Activated CD4-positive, alpha-beta T cell treated with anti-CD3 and anti-CD28 coated beads for 48 hours (primary cell): ENCODE data around the gene ARMC6.
"Not testable (repeated sequence)": the region's sequence is repeated elsewhere in the genome, so short reads cannot be mapped to it uniquely, and the experiment has no call there.

ENCODE experiments used
- DNase-seq: peaks from one replicate; pipeline ENCODE4 v3.0.0-alpha.2; 2020

The ARMC6 gene

DNA sequence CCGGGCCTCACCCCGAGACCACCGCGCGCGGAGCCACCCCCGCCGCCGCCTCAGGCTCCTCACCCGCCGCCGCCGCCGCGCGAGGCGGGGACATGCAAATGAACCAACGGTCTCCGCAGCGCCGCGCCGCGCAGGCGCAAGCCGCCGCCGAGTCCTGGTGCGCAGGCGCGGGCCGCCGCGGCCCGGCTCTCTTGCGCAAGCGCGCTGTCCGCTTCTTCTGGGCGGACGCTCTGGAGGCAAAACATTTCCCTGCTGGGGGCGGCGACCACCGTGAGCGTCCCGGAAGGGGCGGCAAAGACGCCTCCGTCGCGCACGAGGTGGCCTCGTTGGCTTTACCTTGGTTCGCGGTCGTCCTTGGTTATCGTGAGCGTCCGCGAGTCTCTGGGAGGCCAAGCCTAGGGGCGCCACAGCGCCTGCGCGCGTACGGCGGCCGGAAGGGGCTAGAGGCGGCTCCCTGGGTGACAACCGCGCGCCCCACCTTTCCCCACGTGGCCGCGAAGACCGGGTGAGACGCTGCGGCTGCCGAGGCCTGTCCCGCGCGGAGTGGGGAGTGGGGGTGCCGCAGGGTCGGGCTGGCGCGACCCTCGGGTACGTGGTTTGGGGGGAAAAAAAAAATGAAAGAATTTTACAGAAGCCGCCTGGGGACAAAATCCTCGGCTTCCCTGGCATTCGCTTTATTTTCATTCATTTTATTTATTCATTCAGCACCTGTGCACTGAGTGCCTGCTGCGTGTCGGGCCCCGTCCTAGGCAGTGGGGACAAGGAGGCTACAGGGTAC, at the start of gene ARMC6, which contains the start of gene SUGP2:
TSS of gene ARMC6 (plus strand) at position 178 of the 778 bp plus-strand sequence. CDS start 607 bp downstream, outside the sequence.
TSS of gene SUGP2 (minus strand) at position 92 of the 778 bp plus-strand sequence. CDS start 2,446 bp downstream, outside the sequence.
- peak; percentile 90 for DNase-seq

DNA sequence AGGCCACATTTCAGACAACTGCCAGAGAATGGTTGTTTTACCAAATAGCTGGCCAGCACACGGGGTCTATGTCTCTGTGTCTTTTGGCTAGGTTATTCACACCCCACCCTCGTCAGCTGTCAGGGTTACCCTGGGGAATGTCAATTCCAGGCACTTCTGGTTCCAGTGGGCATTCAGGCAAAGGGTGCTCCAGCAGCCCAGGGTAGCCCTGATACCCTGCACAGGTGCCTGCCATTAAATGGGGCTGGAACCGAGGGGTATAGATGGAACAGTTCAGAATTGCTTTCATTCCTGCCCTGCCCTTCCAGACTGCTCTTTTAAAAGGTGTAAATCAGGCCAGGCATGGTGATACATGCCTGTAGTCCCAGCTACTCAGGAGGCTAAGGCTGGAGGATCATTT, 49.2 kb upstream of the ARMC6 start:
- DNase-seq = no peak

DNA sequence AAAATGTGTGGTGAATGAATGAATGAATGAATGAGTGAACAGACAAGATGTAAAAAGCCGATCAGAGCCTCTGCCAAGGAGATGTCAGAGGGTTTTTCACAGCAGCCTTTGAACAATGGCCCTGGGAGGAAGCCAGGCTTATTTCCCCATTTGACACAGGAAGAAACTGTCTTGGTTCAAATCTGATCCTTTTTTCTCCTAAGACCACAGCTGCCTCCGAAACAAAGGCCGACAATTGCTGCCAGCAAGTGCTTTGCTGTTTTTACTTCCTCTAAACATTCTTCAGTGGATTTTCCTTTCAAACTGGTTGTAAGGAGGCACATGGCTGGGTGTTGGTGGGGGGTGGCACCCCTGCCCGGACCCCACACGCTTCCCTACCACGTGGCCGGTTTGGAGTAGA, 48.1 kb upstream of the ARMC6 start:
- no peak for DNase-seq

DNA sequence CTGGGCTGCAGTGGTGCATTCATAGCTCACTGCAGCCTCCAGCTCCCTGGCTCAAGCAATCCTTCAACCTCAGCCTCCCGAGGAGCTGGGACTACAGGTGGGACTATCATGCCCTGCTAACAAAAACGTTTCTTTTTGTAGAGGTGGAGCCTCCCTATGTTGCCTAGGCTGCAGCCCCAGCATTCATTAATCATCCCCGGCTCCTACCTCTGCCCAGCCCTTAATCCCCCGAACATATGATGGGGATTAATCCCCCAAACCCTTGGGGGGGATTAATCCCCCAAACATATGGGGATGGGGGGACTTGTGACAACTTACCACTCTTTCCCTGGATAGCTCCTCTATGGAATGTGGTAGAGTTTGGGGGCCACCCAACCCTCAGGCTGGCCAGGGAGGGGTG, 45.9 kb upstream of the ARMC6 start:
- no peak for DNase-seq

DNA sequence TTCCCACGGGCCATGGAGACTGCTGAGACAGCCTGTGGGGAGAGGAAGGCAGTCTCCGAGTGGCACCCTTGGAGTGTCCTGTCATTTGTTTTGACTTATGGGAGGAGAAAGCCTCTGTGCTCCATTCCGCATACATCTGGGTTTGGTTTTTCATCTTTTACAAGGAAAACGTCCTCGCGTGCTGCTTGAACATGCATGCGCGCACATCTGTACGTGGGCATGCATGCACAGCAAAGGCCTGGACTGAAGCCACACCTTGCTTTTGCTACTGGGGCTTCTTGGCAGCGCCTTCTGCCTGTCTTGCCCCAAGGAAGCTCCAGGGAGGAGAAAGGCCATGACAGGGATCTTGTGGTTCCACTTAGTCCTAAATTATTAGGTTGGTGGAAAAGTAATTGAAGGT, 44.1 kb upstream of the ARMC6 start:
- no peak for DNase-seq

DNA sequence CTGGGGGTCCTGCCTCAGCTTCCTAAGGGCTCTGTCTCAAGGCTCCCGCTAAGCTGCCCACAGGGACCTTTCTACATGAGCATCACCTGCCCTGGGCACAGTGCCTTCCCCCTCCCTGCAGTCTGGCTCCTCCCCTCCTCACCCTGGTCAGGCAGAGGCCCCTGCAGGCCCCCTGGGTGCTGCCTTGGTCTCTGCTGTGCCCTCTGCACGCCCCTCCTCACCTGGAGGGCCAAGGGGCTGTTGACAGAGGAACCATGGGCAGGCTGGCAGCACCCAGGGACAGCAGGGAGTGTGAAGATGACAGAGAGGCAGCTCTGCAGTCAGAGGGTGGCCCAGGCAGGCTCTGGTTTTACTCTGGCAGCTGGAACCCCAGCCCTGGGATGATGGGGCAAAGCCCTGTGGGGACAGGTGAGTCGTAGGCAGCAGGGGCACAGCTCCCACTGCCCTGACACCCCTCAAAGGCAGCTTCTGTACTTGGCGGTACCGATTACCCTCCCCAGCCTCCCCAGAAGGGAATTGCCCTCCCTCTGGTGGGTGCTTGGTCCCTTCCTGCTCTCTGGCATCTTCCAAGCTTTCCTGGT, 43.2 kb upstream of the ARMC6 start:
- DNase-seq = no peak

DNA sequence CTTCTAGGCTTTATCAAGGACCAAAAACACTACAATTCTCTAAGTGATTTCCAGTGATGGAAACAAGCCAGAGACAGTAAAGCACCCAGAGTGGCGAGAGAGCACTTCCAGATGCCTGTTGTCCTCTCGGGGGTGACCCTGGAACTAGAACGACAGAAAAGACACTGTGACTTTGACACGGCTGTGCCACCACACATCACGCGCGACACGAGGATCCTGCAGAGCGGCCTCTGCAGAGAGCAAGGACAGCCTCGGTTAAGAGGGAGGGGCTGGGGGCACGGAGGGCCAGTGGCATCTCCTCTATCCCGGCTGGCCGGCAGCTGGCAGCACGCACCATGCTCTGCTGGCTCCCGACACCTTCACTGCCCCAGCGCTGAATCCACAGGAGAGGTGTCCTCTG, 42.4 kb upstream of the ARMC6 start:
- DNase-seq = no peak

DNA sequence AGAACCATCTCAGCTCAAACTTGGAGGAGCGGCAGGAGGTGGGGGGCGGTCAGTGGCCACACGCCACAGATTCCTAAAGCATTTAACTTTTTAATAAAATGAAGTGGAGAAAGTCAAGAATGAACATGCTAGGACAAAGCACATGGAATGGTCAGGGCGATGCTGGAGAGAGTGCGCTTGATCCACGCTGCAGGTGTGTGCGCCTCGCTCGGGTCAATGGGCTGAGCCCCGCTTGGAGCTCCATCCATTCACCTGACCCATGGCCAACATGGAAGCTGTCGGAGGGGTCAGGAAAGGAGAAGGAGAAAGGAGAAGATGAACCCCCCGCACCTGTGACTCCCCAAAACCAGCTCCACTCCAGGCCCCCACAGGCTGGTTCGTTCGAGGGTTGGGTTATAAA, 41.9 kb upstream of the ARMC6 start:
- no peak for DNase-seq

DNA sequence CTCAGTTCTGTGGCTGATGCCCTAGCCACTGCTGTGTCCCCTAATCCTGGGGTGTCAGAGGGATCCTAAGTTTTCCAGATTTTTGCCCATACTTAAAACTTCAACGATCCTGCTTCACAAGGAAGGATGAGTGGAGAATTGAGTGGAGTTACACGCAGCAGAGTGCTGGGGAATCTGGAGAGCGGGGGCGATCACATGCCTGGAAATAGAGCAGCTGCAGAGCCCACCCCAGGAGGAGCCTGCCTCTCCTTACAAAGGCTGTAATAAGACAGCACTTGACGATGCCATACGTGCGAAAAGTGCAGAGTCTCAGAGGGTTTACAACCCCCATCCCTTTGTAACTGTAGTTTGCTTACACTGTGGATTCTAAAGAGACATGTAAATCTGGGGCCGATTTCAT, 40.7 kb upstream of the ARMC6 start:
- no peak for DNase-seq

DNA sequence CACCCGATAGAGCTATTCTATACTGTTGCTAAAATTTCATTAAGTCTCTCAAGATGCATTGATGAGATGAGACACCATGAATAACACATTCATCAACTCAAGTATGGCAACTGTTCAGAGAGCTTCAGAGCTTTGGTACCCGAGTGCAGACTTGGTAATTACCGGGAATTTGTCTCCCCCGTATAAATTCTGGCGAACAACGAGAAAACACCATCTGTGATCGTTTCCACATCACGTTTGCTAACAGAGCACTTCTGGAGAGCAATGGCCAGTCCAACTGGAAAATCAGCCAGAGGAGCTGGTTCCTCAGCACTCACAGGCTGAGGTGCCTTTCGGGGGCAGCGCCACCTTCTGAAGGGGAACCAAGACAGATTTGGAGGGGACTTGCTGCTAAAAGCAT, 40.3 kb upstream of the ARMC6 start:
- DNase-seq = no peak

DNA sequence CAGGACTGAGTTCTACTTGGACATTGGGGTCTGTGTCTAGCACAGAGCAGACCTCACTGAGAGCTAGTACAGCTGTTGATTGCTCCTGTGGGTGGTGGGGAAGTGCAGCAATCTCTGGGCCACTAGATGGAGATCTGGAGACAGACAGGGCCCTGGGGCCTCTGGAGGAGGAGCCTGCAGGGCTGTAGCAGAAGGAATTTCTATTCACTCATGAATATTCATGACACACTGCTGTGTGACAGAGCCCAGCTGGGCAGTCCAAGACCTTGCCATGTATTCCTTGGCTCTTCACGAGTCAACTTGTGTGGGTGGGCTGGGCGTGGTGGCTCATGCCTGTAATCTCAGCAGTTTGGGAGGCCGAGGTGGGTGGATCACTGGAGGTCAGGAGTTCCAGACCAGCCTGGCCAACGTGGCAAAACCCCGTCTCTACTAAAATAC, 37.6 kb upstream of the ARMC6 start:
- peak; percentile 51 for DNase-seq

DNA sequence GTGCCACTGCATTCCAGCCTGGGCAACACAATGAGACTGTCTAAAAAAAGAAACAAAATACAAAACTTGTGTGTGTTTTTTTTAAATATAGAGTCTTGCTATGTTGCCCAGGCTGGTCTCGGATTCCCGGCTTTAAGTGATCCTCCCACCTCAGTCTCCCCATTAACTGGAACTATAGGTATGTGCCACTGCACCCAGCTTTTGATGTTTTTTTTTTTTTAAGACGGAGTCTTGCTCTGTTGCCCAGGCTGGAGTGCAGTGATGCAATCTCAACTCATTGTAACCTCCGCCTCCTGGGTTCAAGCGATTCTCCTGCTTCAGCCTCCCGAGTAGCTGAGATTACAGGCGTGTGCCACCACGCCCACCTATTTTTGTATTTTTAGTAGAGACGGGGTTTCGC, 37.1 kb upstream of the ARMC6 start:
- DNase-seq = no peak

DNA sequence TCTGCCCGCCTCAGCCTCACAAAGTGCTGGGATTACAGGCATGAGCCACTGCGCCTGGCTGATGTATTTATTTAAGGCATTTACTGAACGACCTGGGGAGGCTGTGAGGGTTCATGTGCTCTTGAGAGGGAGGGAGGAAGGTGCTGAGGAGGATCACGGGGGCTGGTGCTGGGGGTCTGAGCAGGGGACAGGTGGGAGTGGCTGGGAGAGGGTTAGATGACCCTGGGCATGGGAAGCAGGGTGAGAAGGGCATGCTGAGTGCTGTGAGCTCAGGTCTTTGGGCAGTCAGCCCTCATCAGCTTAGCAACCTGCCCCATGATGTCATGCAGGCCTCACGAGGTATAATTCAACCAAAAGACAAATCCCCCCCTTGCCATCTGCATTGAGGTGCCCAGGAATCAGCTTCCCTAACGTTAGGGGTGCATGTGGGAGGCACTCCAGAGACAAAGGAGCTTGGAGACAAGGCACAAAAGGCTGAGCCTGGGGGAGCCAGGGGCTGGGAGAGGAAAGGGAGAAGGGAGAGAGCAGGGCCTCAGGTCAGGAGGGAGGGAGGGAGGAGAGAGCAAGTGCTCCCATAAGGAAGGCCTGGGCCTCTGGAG, 36.5 kb upstream of the ARMC6 start:
- no peak for DNase-seq

DNA sequence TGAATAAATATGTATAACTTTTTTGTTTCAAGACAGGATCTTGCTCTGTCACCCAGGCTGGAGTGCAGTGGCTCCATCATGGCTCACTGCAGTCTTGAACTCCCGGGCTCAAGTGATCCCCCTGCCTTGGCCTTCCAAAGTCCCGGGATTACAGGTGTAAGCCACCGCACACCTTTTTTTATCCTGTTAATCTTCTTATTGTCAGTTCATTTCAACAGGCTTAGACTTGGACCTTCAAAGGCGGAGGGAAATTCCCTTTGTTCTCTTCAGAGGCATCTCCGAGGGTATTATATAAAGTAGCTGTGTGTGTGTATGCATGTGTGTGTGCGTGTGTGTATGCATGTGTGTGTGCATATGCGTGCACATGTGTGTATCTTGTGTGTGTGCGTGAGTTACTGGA, 35.1 kb upstream of the ARMC6 start:
- no peak for DNase-seq

DNA sequence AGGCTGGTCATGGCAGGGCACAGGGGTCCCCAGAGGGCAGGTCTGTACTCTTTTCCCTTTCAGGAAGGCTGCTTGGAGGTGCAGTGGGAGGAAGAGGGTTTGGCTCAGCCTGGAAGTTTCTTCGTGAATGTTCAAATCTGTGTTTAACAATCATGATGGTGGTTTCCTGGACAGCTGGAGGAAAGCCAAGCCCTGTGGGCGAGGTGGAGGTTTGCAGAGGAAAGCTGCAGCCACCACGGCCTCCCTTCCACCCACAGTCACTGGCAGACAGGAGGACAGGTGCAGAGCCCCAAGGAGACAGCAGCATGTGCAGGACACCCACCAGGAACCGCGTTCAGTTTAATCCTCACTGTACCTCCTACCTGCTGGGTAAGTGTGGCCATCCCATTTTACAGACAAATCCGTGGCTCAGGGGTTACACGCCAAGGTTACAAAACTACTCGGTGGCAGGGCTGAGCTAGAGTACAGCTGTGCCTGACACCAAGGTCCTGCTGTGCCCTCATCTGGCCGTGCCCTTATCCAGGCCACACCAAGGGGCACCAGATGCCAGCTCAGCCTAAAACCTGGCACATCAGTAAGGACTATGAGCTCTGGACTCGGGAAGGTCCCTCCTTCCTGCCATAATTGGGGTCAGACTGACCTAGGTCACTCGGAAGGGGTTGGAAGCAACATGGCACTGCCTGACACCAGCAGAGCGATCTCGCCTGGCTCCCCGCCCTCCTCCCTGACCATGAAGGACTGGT, 34.2 kb upstream of the ARMC6 start:
- no peak for DNase-seq

DNA sequence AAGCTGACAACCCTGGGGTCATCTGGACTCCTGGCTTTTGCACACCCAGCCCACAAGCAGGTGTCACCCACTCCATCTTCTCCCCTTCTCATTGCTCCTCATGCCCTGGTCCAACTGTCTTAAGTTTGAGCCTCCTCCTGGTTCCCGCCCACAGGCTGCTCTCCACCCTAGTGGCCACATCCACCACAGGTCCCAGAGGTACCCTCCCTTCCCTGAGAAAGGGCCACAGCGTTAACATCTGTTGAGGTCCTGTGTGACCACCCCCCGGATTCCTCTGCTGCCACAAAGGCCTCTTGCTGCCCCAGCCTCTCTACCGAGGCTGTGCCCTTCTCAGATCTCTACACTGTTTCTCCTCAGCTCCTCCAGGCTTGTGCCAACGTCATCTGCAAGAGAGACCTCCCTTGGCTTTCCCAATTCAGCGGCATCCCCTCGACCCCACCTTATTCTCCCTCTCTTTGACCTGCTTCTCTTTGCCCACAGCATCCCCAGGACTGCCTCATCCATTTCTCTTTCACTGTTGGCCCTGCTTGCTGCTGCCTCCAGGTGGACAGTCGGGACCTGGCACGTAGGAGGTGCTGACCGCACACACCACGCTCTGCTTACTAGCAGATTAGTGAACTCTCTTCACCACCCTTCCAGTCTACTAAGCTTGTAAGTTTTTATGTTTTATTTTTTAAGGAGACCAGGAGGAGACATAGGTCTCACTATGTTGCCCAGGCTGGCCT, 33.3 kb upstream of the ARMC6 start:
- DNase-seq = no peak

DNA sequence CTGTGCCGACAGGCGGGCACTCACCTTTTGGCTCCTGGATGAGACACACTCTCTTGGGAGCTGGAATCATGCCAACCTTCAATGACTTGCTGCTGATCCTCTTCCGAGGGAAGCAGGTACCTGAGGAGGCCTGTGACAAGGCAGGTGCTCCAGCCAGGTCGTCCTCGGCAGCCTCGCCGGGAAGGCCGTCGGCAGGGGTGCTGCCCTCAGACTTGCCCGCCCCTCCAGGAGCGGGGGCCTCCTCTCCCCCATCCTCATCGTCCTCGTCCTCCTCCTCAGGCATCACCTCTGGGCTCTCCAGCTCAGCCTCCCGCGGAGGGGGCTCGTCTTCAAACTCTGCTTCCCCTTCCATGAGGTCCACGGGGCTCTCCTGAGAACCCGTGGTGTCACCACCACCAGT, 29.3 kb upstream of the ARMC6 start:
- no peak for DNase-seq

DNA sequence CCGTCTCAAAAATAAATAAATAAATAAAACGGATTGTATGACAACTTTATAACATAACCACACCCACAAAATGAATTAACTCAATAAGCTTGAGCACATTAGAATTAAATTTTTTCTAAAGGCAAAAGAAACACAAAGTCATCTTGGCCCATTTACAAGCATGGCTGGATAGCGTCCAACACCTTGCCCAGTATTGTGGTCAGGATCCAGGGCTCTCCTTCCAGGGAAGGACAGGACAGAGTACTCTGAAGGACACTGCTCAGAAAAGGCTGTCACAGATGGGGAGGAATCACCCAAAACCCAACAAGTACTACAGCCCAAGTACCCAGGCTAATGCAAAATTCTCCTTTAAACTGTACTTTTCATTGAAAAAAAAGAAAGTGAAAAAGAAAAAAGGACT, 27.2 kb upstream of the ARMC6 start:
- no peak for DNase-seq

DNA sequence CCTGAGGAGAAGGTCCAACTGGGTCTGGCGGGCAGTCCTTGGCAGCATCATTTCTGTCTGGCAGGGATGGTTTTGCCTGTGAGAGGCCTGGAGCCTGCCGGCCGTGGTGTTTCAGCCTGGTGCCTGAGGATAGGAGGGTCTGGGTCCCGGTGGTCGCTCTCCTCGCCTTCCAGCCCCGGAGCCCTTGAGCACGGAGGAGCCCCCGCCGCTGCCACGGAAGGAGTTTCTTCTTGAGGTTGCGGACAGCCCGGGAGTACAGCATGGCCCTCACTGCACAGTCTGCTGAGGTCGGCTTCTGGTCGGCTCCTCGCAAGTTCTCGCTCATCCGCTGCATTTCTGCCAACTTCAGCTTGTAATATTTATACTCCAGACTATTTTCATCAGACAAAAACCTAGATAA, 23.5 kb upstream of the ARMC6 start:
- no peak for DNase-seq

DNA sequence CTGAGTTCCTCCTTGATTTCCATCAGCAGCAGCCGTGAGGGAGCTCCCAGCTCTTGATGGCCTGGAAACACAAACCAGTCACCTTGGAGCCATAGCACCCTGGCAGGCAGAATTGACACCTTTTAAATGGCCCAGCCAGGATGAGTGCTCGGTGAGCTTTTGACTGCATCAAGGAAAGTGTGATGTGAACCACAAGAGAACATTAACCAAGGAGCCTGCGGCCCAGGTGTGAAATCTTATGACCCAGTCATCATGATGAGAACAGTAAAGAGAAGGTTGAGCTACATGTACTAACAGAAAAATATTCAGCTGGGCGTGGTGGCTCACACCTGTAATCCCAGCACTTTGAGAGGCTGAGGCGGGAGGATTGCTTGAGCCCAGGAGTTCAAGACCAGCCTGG, 22.9 kb upstream of the ARMC6 start:
- no peak for DNase-seq

DNA sequence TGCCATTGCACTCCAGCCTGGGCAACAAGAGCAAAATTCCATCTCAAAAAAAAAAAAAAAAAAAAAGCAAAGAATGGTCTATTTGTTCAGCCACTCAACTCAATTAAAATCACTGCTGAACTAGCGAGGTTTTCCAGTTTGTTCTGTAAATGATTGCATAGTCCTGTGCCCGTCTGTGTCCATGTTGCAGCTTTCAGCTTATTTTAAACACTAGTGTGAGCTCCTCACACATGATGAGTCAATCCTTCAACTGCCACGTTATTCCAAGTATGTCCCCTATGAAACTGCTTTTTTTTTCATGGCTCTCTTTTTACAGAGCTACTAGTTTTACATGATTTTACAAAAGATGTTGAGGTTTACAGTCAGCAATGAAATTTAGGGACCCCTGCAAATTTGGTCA, 12.3 kb upstream of the ARMC6 start:
- no peak for DNase-seq

DNA sequence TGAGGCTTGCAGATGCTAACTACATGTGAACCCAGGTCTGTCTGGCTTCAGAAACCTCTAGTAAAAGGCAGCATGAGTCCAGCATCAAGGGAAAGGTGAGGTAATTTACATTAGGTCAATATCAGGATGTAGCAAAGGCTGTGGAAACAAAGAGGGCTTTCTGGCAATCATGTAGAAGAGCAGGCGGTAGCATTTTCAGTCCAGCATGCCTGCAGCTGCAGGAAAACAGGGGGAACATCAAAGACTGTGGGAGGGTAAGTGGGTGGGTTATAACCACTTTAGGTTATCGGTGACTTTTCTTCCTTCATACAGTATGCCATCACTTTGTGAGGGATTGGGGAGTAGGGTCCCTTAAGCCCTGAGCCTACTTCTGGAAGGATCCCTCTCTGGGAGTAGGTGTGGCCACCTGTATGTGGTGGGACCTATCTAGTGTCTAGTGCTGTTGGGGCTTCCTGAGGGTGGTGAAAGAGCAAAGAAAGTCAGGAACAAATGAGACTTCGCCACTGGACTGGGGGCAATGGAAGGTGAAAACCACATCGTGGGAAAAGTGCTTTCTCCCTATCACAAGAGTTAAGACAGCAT, 10.9 kb upstream of the ARMC6 start:
- DNase-seq = no peak

DNA sequence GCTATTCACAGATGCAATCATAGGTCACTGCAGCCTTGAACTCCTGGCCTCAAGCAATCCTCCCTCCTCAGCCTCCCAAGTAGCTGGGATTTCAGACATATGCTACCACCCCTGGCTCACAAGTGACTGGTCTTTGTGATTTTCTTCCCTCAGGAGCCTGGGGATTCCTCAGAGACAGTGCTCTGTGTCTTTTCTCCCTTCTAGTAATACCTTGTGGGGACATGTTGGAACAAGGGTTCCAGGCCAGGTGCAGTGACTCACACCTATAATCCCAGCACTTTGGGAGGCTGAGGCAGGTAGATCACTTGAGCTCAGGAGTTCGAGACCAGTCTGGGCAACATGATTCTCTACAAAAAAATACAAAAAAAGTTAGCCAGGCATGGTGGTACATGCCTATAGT, 10.0 kb upstream of the ARMC6 start:
- DNase-seq = not testable (repeated sequence)
